Immature natural killer cell (primary cell): ENCODE data around the gene CD69. TPM values are rescaled to one million over a fixed set of nuclear protein-coding genes. Genes with fewer than 3 reads are reported as not detected.

Source experiments
- DNase-seq, 3 donors: peaks; one replicate each; pipeline ENCODE4 v3.0.0; 2022; ENCODE audit warnings: mixed read lengths in 1 of 3
- H3K27ac Mint-ChIP-seq, 6 donors: one replicate each; pipeline ENCODE4 v1.8.0; 2020; ENCODE audit warnings: mixed read lengths in 6 of 6, mild to moderate bottlenecking in 5 of 6, inconsistent platforms in 4 of 6, moderate library complexity in 3 of 6
- H3K27me3 Mint-ChIP-seq, 3 donors: one replicate each; pipeline ENCODE4 v1.8.0; 2020 to 2021; ENCODE audit warnings: low read depth in 3 of 3, mild to moderate bottlenecking in 3 of 3, mixed read lengths in 3 of 3, moderate library complexity in 3 of 3, inconsistent platforms in 1 of 3
- H3K36me3 Mint-ChIP-seq, 3 donors: one replicate each; pipeline ENCODE4 v1.8.0; 2020; ENCODE audit warnings: mixed read lengths in 3 of 3, inconsistent platforms in 2 of 3, mild to moderate bottlenecking in 2 of 3
- H3K4me1 Mint-ChIP-seq, 2 donors: one replicate each; pipeline ENCODE4 v1.8.0; 2020; ENCODE audit warnings: inconsistent platforms in 2 of 2, mild to moderate bottlenecking in 2 of 2, mixed read lengths in 2 of 2, moderate library complexity in 1 of 2
- H3K4me3 Mint-ChIP-seq, 5 donors: one replicate each; pipeline ENCODE4 v1.8.0; 2020; ENCODE audit warnings: mild to moderate bottlenecking in 5 of 5, mixed read lengths in 5 of 5, inconsistent platforms in 3 of 5, moderate library complexity in 3 of 5
- H3K9me3 Mint-ChIP-seq, 6 donors: one replicate each; pipeline ENCODE4 v1.8.0; 2020; ENCODE audit warnings: mild to moderate bottlenecking in 6 of 6, mixed read lengths in 6 of 6, inconsistent platforms in 4 of 6, moderate library complexity in 3 of 6
- polyA plus RNA-seq, 3 donors: library from polyadenylated mRNA; unstranded; fragments of 300-500 nt; fragmentation: Illumina TruSeq; gene quantifications; one replicate each; pipeline ENCODE4 v1.2.3, GENCODE V29; 2021

Gene CD69
- polyA plus RNA-seq, 3 donors from 2014 or later: 142 to 434 (median 240) TPM

- Mint-ChIP-seq H3K9me3 (peaks cover 0 to 2% (median 0%) of the 10 kb centered on the region in 6 donors), H3K4me1 (peaks cover 46 to 56% of the 10 kb centered on the region in 2 donors), H3K4me3 (peak overlapping the region; percentile 14 to 83 (median 29)), H3K36me3 (peaks cover 0 to 4% (median 0%) of the 10 kb centered on the region in 3 donors), H3K27me3 (peaks cover 0 to 11% (median 3%) of the 10 kb centered on the region in 3 donors), H3K27ac (peak overlapping the region in 2 of 6 donors; percentile 37 to 82)
- no peak for DNase-seq
Observed at GRCh38 chr12:9793779-9794395, 33.2 kb upstream of the CD69 start.

GRCh38 chr12:9792961-9793617 lies 32.4 kb upstream of the CD69 start:
- H3K4me1 Mint-ChIP-seq: peaks cover 45 to 53% of the 10 kb centered on the region in 2 donors
- peak overlapping the region in 1 of 5 donors; percentile 29 for H3K4me3 Mint-ChIP-seq
- no peak for DNase-seq
- H3K27ac Mint-ChIP-seq: no peak overlapping the region
- H3K9me3 Mint-ChIP-seq: peaks cover 0 to 2% (median 0%) of the 10 kb centered on the region in 6 donors
- H3K27me3 Mint-ChIP-seq: peaks cover 0 to 11% (median 3%) of the 10 kb centered on the region in 3 donors
- H3K36me3 Mint-ChIP-seq: peaks cover 0 to 4% (median 0%) of the 10 kb centered on the region in 3 donors

GRCh38 chr12:9792185-9792900 lies 31.6 kb upstream of the CD69 start:
- Mint-ChIP-seq H3K4me3 (no peak overlapping the region), H3K27ac (no peak overlapping the region)

GRCh38 chr12:9786726-9787717 lies 26.3 kb upstream of the CD69 start:
- Mint-ChIP-seq H3K9me3 (peaks cover 0 to 2% (median 0%) of the 10 kb centered on the region in 6 donors), H3K4me3 (no peak overlapping the region), H3K27ac (no peak overlapping the region), H3K27me3 (peaks cover 0 to 4% (median 3%) of the 10 kb centered on the region in 3 donors), H3K4me1 (no peaks in the 10 kb centered on the region), H3K36me3 (peaks cover 0 to 4% (median 0%) of the 10 kb centered on the region in 3 donors)
- DNase-seq: no peak

More at GRCh38 chr12:9792185-9792900, 31.6 kb upstream of the CD69 start:
- H3K36me3 Mint-ChIP-seq: peaks cover 0 to 4% (median 0%) of the 10 kb centered on the region in 3 donors
- H3K9me3 Mint-ChIP-seq: peaks cover 0 to 2% (median 0%) of the 10 kb centered on the region in 6 donors
- DNase-seq: no peak
- H3K27me3 Mint-ChIP-seq: peaks cover 0 to 11% (median 3%) of the 10 kb centered on the region in 3 donors
- peaks cover 43 to 45% of the 10 kb centered on the region in 2 donors for H3K4me1 Mint-ChIP-seq

- Mint-ChIP-seq H3K9me3 (no peaks in the 10 kb centered on the region), H3K27ac (no peak overlapping the region), H3K4me3 (no peak overlapping the region), H3K36me3 (peaks cover 0 to 5% (median 0%) of the 10 kb centered on the region in 3 donors), H3K27me3 (peaks cover 0 to 5% (median 5%) of the 10 kb centered on the region in 3 donors), H3K4me1 (no peaks in the 10 kb centered on the region)
- DNase-seq: no peak
Observed at GRCh38 chr12:9784816-9785215, 24.1 kb upstream of the CD69 start.

- H3K27ac Mint-ChIP-seq: no peak overlapping the region
- no peaks in the 10 kb centered on the region for H3K9me3 Mint-ChIP-seq
- H3K27me3 Mint-ChIP-seq: peaks cover 0 to 5% (median 3%) of the 10 kb centered on the region in 3 donors
- H3K4me1 Mint-ChIP-seq: no peaks in the 10 kb centered on the region
- H3K36me3 Mint-ChIP-seq: peaks cover 0 to 5% (median 0%) of the 10 kb centered on the region in 3 donors
- H3K4me3 Mint-ChIP-seq: no peak overlapping the region
- no peak for DNase-seq
Observed at GRCh38 chr12:9784326-9784725, 23.6 kb upstream of the CD69 start.

- Mint-ChIP-seq H3K27me3 (peaks cover 0 to 6% (median 3%) of the 10 kb centered on the region in 3 donors), H3K27ac (peak overlapping the region in 1 of 6 donors; percentile 64), H3K36me3 (peaks cover 0 to 11% (median 0%) of the 10 kb centered on the region in 3 donors), H3K4me3 (no peak overlapping the region), H3K4me1 (no peaks in the 10 kb centered on the region), H3K9me3 (no peaks in the 10 kb centered on the region)
- DNase-seq: no peak
Observed at GRCh38 chr12:9782547-9783382, 22.1 kb upstream of the CD69 start.

GRCh38 chr12:9781360-9781759 lies 20.7 kb upstream of the CD69 start:
- Mint-ChIP-seq H3K27ac (no peak overlapping the region), H3K9me3 (no peaks in the 10 kb centered on the region), H3K4me1 (peaks cover 0 to 6% of the 10 kb centered on the region in 2 donors), H3K4me3 (no peak overlapping the region), H3K36me3 (peaks cover 0 to 11% (median 0%) of the 10 kb centered on the region in 3 donors), H3K27me3 (peaks cover 0 to 4% (median 3%) of the 10 kb centered on the region in 3 donors)
- DNase-seq: no peak

- H3K4me1 Mint-ChIP-seq: peaks cover 14 to 18% of the 10 kb centered on the region in 2 donors
Observed at GRCh38 chr12:9779209-9779608, 18.5 kb upstream of the CD69 start.

GRCh38 chr12:9776781-9777180 lies 16.1 kb upstream of the CD69 start:
- DNase-seq: no peak
- H3K9me3 Mint-ChIP-seq: no peaks in the 10 kb centered on the region
- H3K27ac Mint-ChIP-seq: no peak overlapping the region
- peaks cover 0 to 4% (median 3%) of the 10 kb centered on the region in 3 donors for H3K27me3 Mint-ChIP-seq
- no peak overlapping the region for H3K4me3 Mint-ChIP-seq
- peaks cover 31 to 41% of the 10 kb centered on the region in 2 donors for H3K4me1 Mint-ChIP-seq
- peaks cover 0 to 11% (median 0%) of the 10 kb centered on the region in 3 donors for H3K36me3 Mint-ChIP-seq

More at GRCh38 chr12:9779209-9779608, 18.5 kb upstream of the CD69 start:
- peaks cover 0 to 4% (median 3%) of the 10 kb centered on the region in 3 donors for H3K27me3 Mint-ChIP-seq
- H3K27ac Mint-ChIP-seq: no peak overlapping the region
- no peaks in the 10 kb centered on the region for H3K9me3 Mint-ChIP-seq
- no peak for DNase-seq
- H3K36me3 Mint-ChIP-seq: peaks cover 0 to 11% (median 0%) of the 10 kb centered on the region in 3 donors
- no peak overlapping the region for H3K4me3 Mint-ChIP-seq

- H3K27me3 Mint-ChIP-seq: no peaks in the 10 kb centered on the region
- H3K4me3 Mint-ChIP-seq: peak overlapping the region; percentile 4 to 69 (median 60)
- no peaks in the 10 kb centered on the region for H3K9me3 Mint-ChIP-seq
- H3K36me3 Mint-ChIP-seq: peaks cover 0 to 5% (median 0%) of the 10 kb centered on the region in 3 donors
- peaks cover 50 to 64% of the 10 kb centered on the region in 2 donors for H3K4me1 Mint-ChIP-seq
- DNase-seq: no peak
- H3K27ac Mint-ChIP-seq: peak overlapping the region in 5 of 6 donors; percentile 34 to 85 (median 75)
Observed at GRCh38 chr12:9773216-9773877, 12.6 kb upstream of the CD69 start.
